ENCODE data around the gene SRPK3.

The SRPK3 gene

DNA sequence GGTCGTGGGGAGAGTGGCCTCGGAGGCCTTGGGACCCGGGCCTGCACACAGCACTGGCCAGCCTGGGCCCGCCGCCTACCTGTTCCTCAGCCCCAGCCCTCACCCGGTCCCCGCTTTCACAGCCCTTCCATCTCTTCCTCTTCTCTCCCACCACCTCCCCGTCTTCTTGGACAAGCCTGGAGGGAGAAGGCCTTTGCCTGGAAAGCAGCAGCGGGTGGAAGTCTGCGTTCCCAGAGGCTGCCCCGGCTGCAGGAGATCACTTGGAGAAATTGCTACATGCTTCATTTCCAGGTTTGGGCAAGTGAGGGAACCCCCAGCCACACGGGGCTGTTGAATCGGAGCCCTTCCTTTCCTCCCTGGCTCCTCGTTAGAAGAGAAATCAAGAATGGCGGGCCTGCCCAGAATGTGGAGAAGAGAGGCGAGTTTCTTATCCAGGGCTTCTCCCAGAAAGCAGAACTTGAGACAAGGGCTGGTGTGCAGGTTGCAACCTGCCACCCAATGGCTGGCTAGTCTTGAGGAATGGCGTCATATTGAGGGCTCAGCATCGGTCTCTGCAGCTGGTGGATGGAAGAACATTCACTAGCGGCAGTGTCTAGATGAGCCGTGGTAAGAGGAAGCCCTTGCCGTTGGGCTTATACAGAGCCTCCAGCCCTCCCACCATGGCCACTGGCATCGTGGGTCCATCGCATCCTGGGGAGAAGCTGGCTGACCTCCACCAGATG lies 50.7 kb downstream of the SRPK3 start:
- TF ChIP-seq TAF1 (IDR thresholded peaks at IDR 0.05; ENCODE audit: low read depth) (no peak), FOXM1 (IDR thresholded peaks at IDR 0.05; ENCODE audit: borderline replicate concordance, low read depth) (no peak), EGR1 (IDR thresholded peaks at IDR 0.05) (no peak), EP300 (IDR thresholded peaks at IDR 0.05; ENCODE audit: borderline replicate concordance) (no peak), TCF12 (IDR thresholded peaks at IDR 0.05; ENCODE audit: low read depth) (no peak), TEAD4 (IDR thresholded peaks at IDR 0.05) (no peak), ZBTB7A (IDR thresholded peaks at IDR 0.05; ENCODE audit: low read depth) (no peak), RAD21 (IDR thresholded peaks at IDR 0.05; ENCODE audit: low read depth) (no peak), CEBPB (IDR thresholded peaks at IDR 0.05) (no peak), YY1 (IDR thresholded peaks at IDR 0.05; ENCODE audit: low read depth) (no peak)
- TF ChIP-seq, protein P1, sequence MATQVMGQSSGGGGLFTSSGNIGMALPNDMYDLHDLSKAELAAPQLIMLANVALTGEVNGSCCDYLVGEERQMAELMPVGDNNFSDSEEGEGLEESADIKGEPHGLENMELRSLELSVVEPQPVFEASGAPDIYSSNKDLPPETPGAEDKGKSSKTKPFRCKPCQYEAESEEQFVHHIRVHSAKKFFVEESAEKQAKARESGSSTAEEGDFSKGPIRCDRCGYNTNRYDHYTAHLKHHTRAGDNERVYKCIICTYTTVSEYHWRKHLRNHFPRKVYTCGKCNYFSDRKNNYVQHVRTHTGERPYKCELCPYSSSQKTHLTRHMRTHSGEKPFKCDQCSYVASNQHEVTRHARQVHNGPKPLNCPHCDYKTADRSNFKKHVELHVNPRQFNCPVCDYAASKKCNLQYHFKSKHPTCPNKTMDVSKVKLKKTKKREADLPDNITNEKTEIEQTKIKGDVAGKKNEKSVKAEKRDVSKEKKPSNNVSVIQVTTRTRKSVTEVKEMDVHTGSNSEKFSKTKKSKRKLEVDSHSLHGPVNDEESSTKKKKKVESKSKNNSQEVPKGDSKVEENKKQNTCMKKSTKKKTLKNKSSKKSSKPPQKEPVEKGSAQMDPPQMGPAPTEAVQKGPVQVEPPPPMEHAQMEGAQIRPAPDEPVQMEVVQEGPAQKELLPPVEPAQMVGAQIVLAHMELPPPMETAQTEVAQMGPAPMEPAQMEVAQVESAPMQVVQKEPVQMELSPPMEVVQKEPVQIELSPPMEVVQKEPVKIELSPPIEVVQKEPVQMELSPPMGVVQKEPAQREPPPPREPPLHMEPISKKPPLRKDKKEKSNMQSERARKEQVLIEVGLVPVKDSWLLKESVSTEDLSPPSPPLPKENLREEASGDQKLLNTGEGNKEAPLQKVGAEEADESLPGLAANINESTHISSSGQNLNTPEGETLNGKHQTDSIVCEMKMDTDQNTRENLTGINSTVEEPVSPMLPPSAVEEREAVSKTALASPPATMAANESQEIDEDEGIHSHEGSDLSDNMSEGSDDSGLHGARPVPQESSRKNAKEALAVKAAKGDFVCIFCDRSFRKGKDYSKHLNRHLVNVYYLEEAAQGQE (IDR thresholded peaks at IDR 0.05; ENCODE audit: low read depth): no peak
- TF ChIP-seq, protein P2, sequence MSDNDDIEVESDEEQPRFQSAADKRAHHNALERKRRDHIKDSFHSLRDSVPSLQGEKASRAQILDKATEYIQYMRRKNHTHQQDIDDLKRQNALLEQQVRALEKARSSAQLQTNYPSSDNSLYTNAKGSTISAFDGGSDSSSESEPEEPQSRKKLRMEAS (IDR thresholded peaks at IDR 0.05): no peak
- TF ChIP-seq, protein P3, sequence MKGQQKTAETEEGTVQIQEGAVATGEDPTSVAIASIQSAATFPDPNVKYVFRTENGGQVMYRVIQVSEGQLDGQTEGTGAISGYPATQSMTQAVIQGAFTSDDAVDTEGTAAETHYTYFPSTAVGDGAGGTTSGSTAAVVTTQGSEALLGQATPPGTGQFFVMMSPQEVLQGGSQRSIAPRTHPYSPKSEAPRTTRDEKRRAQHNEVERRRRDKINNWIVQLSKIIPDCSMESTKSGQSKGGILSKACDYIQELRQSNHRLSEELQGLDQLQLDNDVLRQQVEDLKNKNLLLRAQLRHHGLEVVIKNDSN (IDR thresholded peaks at IDR 0.05): no peak

DNA sequence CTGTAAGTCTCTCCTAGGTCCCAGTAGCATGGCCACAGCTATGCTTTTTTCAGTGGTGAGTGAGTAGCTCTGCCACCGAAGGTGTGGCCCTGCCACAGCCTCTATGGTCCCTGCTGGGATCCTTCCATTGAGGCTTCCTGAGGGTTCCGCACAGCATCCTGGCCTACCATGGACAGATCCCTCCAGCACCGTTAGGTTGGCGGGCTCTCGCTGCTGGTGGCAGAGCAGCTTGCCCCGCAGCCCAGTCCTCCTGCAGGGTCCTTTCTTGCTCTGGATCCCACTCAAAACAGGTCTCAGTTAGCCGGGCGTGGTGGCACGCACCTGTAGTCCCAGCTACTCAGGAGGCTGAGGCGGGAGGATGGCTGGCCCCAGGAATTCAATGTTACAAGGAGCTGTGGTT lies 51.9 kb downstream of the SRPK3 start:
- TF ChIP-seq YY1 (IDR thresholded peaks at IDR 0.05; ENCODE audit: low read depth): no peak
- TF ChIP-seq, protein P1 (IDR thresholded peaks at IDR 0.05; ENCODE audit: low read depth): peak; percentile 90
